ENCODE data around the gene FAM204A.

The FAM204A gene

GRCh38 chr10:118277871-118278270, 64.3 kb downstream of the FAM204A start:
- no peak for TF ChIP-seq CTCF (conservative IDR thresholded peaks at IDR 0.05; ENCODE audit: low read depth, low read length)
- Histone ChIP-seq H3K4me2 (no peak overlapping the region), H3K9ac (no peak overlapping the region), H3K27ac (no peak overlapping the region), H3K79me2 (ENCODE audit: insufficient read depth, low read depth) (no peaks in the 10 kb centered on the region), H3K36me3 (ENCODE audit: insufficient read depth) (no peaks in the 10 kb centered on the region), H3K4me3 (IDR thresholded peaks at IDR 0.05; ENCODE audit: insufficient read depth, low read depth, low read length) (no peak overlapping the region), H3K27me3 (ENCODE audit: insufficient read depth, low read depth) (no peaks in the 10 kb centered on the region), H4K20me1 (ENCODE audit: insufficient read depth) (no peaks in the 10 kb centered on the region), H2AFZ (ENCODE audit: low read depth) (no peak overlapping the region), H3K4me1 (ENCODE audit: low read depth, poor library complexity, severe bottlenecking) (no peaks in the 10 kb centered on the region)

- H3K4me2 ChIP-seq = no peak overlapping the region
- H3K79me2 ChIP-seq (ENCODE audit: insufficient read depth, low read depth) = no peaks in the 10 kb centered on the region
- no peak overlapping the region for H3K27ac ChIP-seq
- H3K4me3 ChIP-seq (IDR thresholded peaks at IDR 0.05; ENCODE audit: insufficient read depth, low read depth, low read length) = no peak overlapping the region
- no peaks in the 10 kb centered on the region for H4K20me1 ChIP-seq (ENCODE audit: insufficient read depth)
- H3K27me3 ChIP-seq (ENCODE audit: insufficient read depth, low read depth) = no peaks in the 10 kb centered on the region
- no peaks in the 10 kb centered on the region for H3K4me1 ChIP-seq (ENCODE audit: low read depth, poor library complexity, severe bottlenecking)
- H3K36me3 ChIP-seq (ENCODE audit: insufficient read depth) = no peaks in the 10 kb centered on the region
- no peak for TF ChIP-seq CTCF (conservative IDR thresholded peaks at IDR 0.05; ENCODE audit: low read depth, low read length)
- no peak overlapping the region for H2AFZ ChIP-seq (ENCODE audit: low read depth)
- H3K9ac ChIP-seq = no peak overlapping the region
Measured at GRCh38 chr10:118276727-118277126, 65.4 kb downstream of the FAM204A start.

GRCh38 chr10:118276204-118276603, 65.9 kb downstream of the FAM204A start:
- H3K4me2 ChIP-seq = no peak overlapping the region
- H3K4me1 ChIP-seq (ENCODE audit: low read depth, poor library complexity, severe bottlenecking) = no peaks in the 10 kb centered on the region
- no peak overlapping the region for H2AFZ ChIP-seq (ENCODE audit: low read depth)
- no peak for TF ChIP-seq CTCF (conservative IDR thresholded peaks at IDR 0.05; ENCODE audit: low read depth, low read length)
- no peak overlapping the region for H3K27ac ChIP-seq
- no peaks in the 10 kb centered on the region for H3K36me3 ChIP-seq (ENCODE audit: insufficient read depth)
- H4K20me1 ChIP-seq (ENCODE audit: insufficient read depth) = no peaks in the 10 kb centered on the region
- H3K27me3 ChIP-seq (ENCODE audit: insufficient read depth, low read depth) = no peaks in the 10 kb centered on the region
- no peaks in the 10 kb centered on the region for H3K79me2 ChIP-seq (ENCODE audit: insufficient read depth, low read depth)
- no peak overlapping the region for H3K4me3 ChIP-seq (IDR thresholded peaks at IDR 0.05; ENCODE audit: insufficient read depth, low read depth, low read length)
- H3K9ac ChIP-seq = no peak overlapping the region

GRCh38 chr10:118273662-118274061, 68.5 kb downstream of the FAM204A start:
- H3K9ac ChIP-seq = no peak overlapping the region
- H2AFZ ChIP-seq (ENCODE audit: low read depth) = no peak overlapping the region
- no peak overlapping the region for H3K27ac ChIP-seq
- no peak overlapping the region for H3K4me2 ChIP-seq
- no peak for TF ChIP-seq CTCF (conservative IDR thresholded peaks at IDR 0.05; ENCODE audit: low read depth, low read length)
- H3K27me3 ChIP-seq (ENCODE audit: insufficient read depth, low read depth) = no peaks in the 10 kb centered on the region
- H3K4me3 ChIP-seq (IDR thresholded peaks at IDR 0.05; ENCODE audit: insufficient read depth, low read depth, low read length) = no peak overlapping the region
- H4K20me1 ChIP-seq (ENCODE audit: insufficient read depth) = no peaks in the 10 kb centered on the region
- H3K79me2 ChIP-seq (ENCODE audit: insufficient read depth, low read depth) = no peaks in the 10 kb centered on the region
- H3K36me3 ChIP-seq (ENCODE audit: insufficient read depth) = no peaks in the 10 kb centered on the region
- H3K4me1 ChIP-seq (ENCODE audit: low read depth, poor library complexity, severe bottlenecking) = no peaks in the 10 kb centered on the region
